Measurements from ENCODE around the gene UTP15. TPM values are rescaled to one million over a fixed set of nuclear protein-coding genes. Genes with fewer than 3 reads are reported as not detected.

The UTP15 gene
- total and polyA plus RNA-seq, 10 of the 15 experiments (the other 5 are each of a cell fraction or from before 2014, with no cell fraction given), result 22.5 to 39.4 (median 29.6) TPM

DNA sequence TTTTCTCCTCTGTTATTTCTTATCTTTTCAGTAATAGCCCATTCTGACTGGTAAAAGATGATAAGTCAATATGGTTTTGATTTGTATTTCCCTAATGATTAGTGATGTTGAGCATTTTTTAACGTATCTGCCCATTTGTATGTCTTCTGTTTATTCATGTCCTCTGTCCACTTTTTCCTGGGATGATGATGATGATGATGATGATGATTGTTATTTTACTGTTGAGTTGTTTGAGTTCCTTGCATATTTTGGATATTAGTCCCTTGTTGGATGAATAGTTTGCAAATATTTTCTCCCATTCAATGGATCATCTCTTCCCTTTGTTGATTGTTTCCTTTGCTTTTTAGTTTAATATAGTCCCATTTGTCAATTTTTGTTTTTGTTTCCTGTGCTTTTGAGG is 27.0 kb downstream of the UTP15 start:
- Histone ChIP-seq H3K4me2 (ENCODE audit: control insufficient read depth, insufficient read depth) (no peak overlapping the region), H3K4me3 (no peak overlapping the region), H3K27me3 (replicated peaks in 1 of 2; ENCODE audit: control insufficient read depth in 2 of 2, insufficient read depth in 2 of 2, low read length in 1 of 2) (no peaks in the 10 kb centered on the region), H3K9me3 (replicated peaks; ENCODE audit: control insufficient read depth, insufficient read depth, low read length) (no peaks in the 10 kb centered on the region), H3K4me1 (ENCODE audit: control insufficient read depth, insufficient read depth, low read length) (no peaks in the 10 kb centered on the region), H3K79me2 (ENCODE audit: control insufficient read depth, insufficient read depth, low read length) (no peaks in the 10 kb centered on the region), H3K9ac (ENCODE audit: control insufficient read depth, insufficient read depth, low read length) (no peak overlapping the region), H3K27ac (ENCODE audit: control insufficient read depth, insufficient read depth) (no peak overlapping the region), H2AFZ (ENCODE audit: control insufficient read depth, low read depth, low read length) (no peak overlapping the region), H4K20me1 (ENCODE audit: control insufficient read depth, insufficient read depth) (no peaks in the 10 kb centered on the region), H3K36me3 (ENCODE audit: control insufficient read depth in 2 of 2, insufficient read depth in 2 of 2, low read length in 1 of 2) (no peaks in the 10 kb centered on the region)
- WGBS (ENCODE audit: insufficient coverage, insufficient replicate concordance, low lambda C conversion rate, missing lambda C conversion rate), result 5% methylated on average over 1 of the region's 1 CpG
- DNase-seq (ENCODE audit: low read depth, low spot score) (no peak), ATAC-seq (no peak), FAIRE-seq (no peak)
- TF ChIP-seq NRF1 (conservative IDR thresholded peaks at IDR 0.05; ENCODE audit: low read depth, low read length), result no peak
- no peak for TF ChIP-seq SMARCA5 (IDR thresholded peaks at IDR 0.05)
- no peak for TF ChIP-seq NFYB (IDR thresholded peaks at IDR 0.05; ENCODE audit: insufficient read depth, low read depth, low read length)
- no peak for TF ChIP-seq SMC3 (IDR thresholded peaks at IDR 0.05; ENCODE audit: borderline replicate concordance, low read length)
- no peak for TF ChIP-seq PAX5 (IDR thresholded peaks at IDR 0.05; ENCODE audit: borderline replicate concordance, low read depth, low read length)
- ChIA-PET SMC1A (ENCODE audit: uncharacterized antibody, unreplicated experiment) (interaction anchor here (1.3 to 15.3 kb wide), 11 partner anchors 11 to 310 kb away, joined by 3 to 415 read pairs (median 16); no protein-coding TSS in a partner anchor), POLR2A (no interaction called here), RAD21 (ENCODE audit: unreplicated experiment) (interaction anchor here (2.0 to 13.5 kb wide), 4 partner anchors 32 to 200 kb away, joined by 5 to 302 read pairs (median 26); partner anchors contain the start of gene ARHGEF28), CTCF (interaction anchor here (0.9 to 14.3 kb wide), 6 partner anchors 10 to 202 kb away, joined by 3 to 565 read pairs (median 25); no protein-coding TSS in a partner anchor)
- intact Hi-C loops (cut with micrococcal nuclease; ENCODE audit: unreplicated experiment) (no loop called here), in situ Hi-C loops (cut with MboI) (loop anchor here (5.0 kb wide), 1 partner anchor 200 kb away; no protein-coding TSS in a partner anchor)
- no TSS peak for BruUV-seq (replicated peaks)

- H3K9ac ChIP-seq (ENCODE audit: control insufficient read depth, insufficient read depth, low read length), result no peak overlapping the region
- no TSS peak for BruUV-seq (replicated peaks)
- no peak overlapping the region for H3K4me3 ChIP-seq
- ChIA-PET RAD21 (ENCODE audit: unreplicated experiment) (interaction anchor here (0.8 to 13.5 kb wide), 6 partner anchors 9 to 195 kb away, joined by 3 to 302 read pairs (median 5); no protein-coding TSS in a partner anchor), POLR2A (no interaction called here), SMC1A (ENCODE audit: uncharacterized antibody, unreplicated experiment) (interaction anchor here (0.6 to 15.3 kb wide), 26 partner anchors 13 to 607 kb away, joined by 3 to 415 read pairs (median 4); no protein-coding TSS in a partner anchor), CTCF (interaction anchor here (0.5 to 14.3 kb wide), 35 partner anchors 9 to 1052 kb away, joined by 3 to 565 read pairs (median 4); no protein-coding TSS in a partner anchor)
- no peaks in the 10 kb centered on the region for H3K79me2 ChIP-seq (ENCODE audit: control insufficient read depth, insufficient read depth, low read length)
- H3K9me3 ChIP-seq (replicated peaks; ENCODE audit: control insufficient read depth, insufficient read depth, low read length), result no peaks in the 10 kb centered on the region
- H4K20me1 ChIP-seq (ENCODE audit: control insufficient read depth, insufficient read depth), result no peaks in the 10 kb centered on the region
- no peaks in the 10 kb centered on the region for H3K27me3 ChIP-seq (replicated peaks in 1 of 2; ENCODE audit: control insufficient read depth in 2 of 2, insufficient read depth in 2 of 2, low read length in 1 of 2)
- intact Hi-C loops (cut with micrococcal nuclease; ENCODE audit: unreplicated experiment) (loop anchor here (5.0 kb wide), 1 partner anchor 35 kb away; no protein-coding TSS in a partner anchor), in situ Hi-C loops (cut with MboI) (no loop called here)
- DNase-seq (ENCODE audit: low read depth, low spot score), result no peak
- FAIRE-seq, result no peak
- ATAC-seq, result peak; percentile 65
- no peak overlapping the region for H2AFZ ChIP-seq (ENCODE audit: control insufficient read depth, low read depth, low read length)
- no peaks in the 10 kb centered on the region for H3K36me3 ChIP-seq (ENCODE audit: control insufficient read depth in 2 of 2, insufficient read depth in 2 of 2, low read length in 1 of 2)
- no peaks in the 10 kb centered on the region for H3K4me1 ChIP-seq (ENCODE audit: control insufficient read depth, insufficient read depth, low read length)
- H3K4me2 ChIP-seq (ENCODE audit: control insufficient read depth, insufficient read depth), result no peak overlapping the region
- H3K27ac ChIP-seq (ENCODE audit: control insufficient read depth, insufficient read depth), result no peak overlapping the region
- TF ChIP-seq SMC3 (IDR thresholded peaks at IDR 0.05; ENCODE audit: borderline replicate concordance, low read length) (peak; percentile 29; the same call in 1 of the 2 replicates), EGR1 (IDR thresholded peaks at IDR 0.05; ENCODE audit: borderline replicate concordance in 1 of 2, low read depth in 2 of 2, low read length in 2 of 2) (no peak), WRNIP1 (IDR thresholded peaks at IDR 0.05; ENCODE audit: borderline replicate concordance, low read depth, low read length) (no peak), CEBPB (IDR thresholded peaks at IDR 0.05; ENCODE audit: borderline replicate concordance in 1 of 2, low read depth in 2 of 2, low read length in 2 of 2) (no peak), USF1 (IDR thresholded peaks at IDR 0.05; ENCODE audit: borderline replicate concordance, extremely low read length, insufficient read depth, low read depth, low read length) (no peak), NRF1 (conservative IDR thresholded peaks at IDR 0.05; ENCODE audit: low read depth, low read length) (no peak), REST (IDR thresholded peaks at IDR 0.05; ENCODE audit: low read depth, low read length) (no peak)
Observed at GRCh38 chr5:73596705-73597328, 31.3 kb downstream of the UTP15 start.

Measured in GM12878 (cell line).